LHCN-M2 (cell line): ENCODE data around the gene SMARCB1. TPM values are rescaled to one million over a fixed set of nuclear protein-coding genes. Genes with fewer than 3 reads are reported as not detected.

Experiments used
- DNase-seq: peaks from one replicate; pipeline ENCODE4 v3.0.0-alpha.2; 2012; ENCODE audit warnings: low read depth
- total RNA-seq: library from RNA; depleted of rRNA; stranded (reverse); fragments of >200 nt; gene quantifications from 2 replicates; pipeline ENCODE4 v1.2.3, GENCODE V29; 2014

The SMARCB1 gene
- total RNA-seq, 1 experiment from 2014 or later = 90.0 TPM

GRCh38 chr22:23762842-23763578 is 23.8 kb upstream of the SMARCB1 start, which contains the start of gene C22orf15:
TSS of gene C22orf15 (plus strand) at chr22:23762990. CDS start at chr22:23763307, 317 bp downstream.
- no peak for DNase-seq

GRCh38 chr22:23763579-23763945 is 23.2 kb upstream of the SMARCB1 start:
- DNase-seq = no peak

- DNase-seq = no peak
Observed at GRCh38 chr22:23763954-23764353, 22.8 kb upstream of the SMARCB1 start.

GRCh38 chr22:23764899-23765881 is 21.6 kb upstream of the SMARCB1 start:
- no peak for DNase-seq

GRCh38 chr22:23767303-23767672 is 19.5 kb upstream of the SMARCB1 start:
- no peak for DNase-seq

GRCh38 chr22:23767673-23768548 is 18.9 kb upstream of the SMARCB1 start, which contains the start of gene CHCHD10:
TSS of gene CHCHD10 (minus strand) at chr22:23767972. CDS start at chr22:23767874, 98 bp downstream.
- peak; percentile 55 for DNase-seq

GRCh38 chr22:23769321-23769965 is 17.3 kb upstream of the SMARCB1 start:
- DNase-seq = no peak

- no peak for DNase-seq
Observed at GRCh38 chr22:23772315-23772648, 14.5 kb upstream of the SMARCB1 start.

GRCh38 chr22:23772649-23773473 is 13.9 kb upstream of the SMARCB1 start, which contains the start of gene MMP11:
TSS of gene MMP11 (plus strand) at chr22:23772849. CDS start at chr22:23772871, 22 bp downstream.
- peak; percentile 39 for DNase-seq

- DNase-seq = no peak
Observed at GRCh38 chr22:23773483-23774113, 13.2 kb upstream of the SMARCB1 start.

- no peak for DNase-seq
Observed at GRCh38 chr22:23774114-23774921, 12.4 kb upstream of the SMARCB1 start.

GRCh38 chr22:23774922-23775436 is 11.8 kb upstream of the SMARCB1 start:
- peak; percentile 50 for DNase-seq

- no peak for DNase-seq
Observed at GRCh38 chr22:23775779-23776375, 10.9 kb upstream of the SMARCB1 start.

GRCh38 chr22:23777776-23778576 is 8.8 kb upstream of the SMARCB1 start:
- DNase-seq = peak; percentile 29

GRCh38 chr22:23778577-23778900 is 8.2 kb upstream of the SMARCB1 start:
- no peak for DNase-seq

- no peak for DNase-seq
Observed at GRCh38 chr22:23779083-23779482, 7.7 kb upstream of the SMARCB1 start.

GRCh38 chr22:23779731-23780130 is 7.0 kb upstream of the SMARCB1 start:
- no peak for DNase-seq
